CD4-positive, alpha-beta T cell treated with Interleukin-4 for 4 hours (primary cell): ENCODE data around the gene BRINP3.

Experiments
- DNase-seq: peaks from one replicate; pipeline ENCODE4 v3.0.0-alpha.2; 2020

Gene BRINP3

DNA sequence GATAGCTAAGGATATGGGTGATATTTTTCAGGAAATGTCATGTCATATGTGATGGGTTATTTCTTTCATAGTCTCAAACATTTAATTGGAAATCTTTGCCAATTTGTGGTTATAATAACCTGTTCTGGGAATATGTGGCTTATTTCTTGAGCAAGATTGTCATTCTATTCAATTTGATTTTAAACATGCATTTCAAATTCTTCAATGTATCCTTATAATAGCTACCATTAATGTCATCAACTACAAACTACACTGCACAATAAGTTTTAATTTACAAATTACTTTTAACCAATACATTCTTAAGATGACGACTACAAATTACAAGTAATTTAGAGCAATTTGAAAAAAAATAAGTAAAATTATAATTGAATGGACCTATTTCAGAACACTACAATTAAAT, 164.9 kb downstream of the BRINP3 start:
- DNase-seq = no peak

DNA sequence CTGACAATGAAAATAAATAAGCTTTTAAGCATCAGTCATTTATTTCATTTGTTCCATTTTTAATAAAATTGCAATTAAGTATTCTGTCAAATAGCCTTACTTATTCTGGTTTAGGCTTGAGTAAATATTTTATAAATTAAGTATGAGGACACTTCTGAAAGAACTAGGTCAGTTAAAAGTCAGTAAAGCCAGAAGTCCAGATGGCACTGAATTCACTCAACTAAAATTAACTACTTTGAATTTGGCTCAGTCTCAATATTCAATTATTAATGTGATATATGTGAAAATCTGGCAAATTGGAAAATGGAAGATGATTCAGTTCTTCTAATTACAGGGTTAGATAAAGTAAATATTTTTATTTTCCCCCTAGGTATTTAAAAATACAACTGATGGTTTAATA, 174.2 kb downstream of the BRINP3 start:
- no peak for DNase-seq

DNA sequence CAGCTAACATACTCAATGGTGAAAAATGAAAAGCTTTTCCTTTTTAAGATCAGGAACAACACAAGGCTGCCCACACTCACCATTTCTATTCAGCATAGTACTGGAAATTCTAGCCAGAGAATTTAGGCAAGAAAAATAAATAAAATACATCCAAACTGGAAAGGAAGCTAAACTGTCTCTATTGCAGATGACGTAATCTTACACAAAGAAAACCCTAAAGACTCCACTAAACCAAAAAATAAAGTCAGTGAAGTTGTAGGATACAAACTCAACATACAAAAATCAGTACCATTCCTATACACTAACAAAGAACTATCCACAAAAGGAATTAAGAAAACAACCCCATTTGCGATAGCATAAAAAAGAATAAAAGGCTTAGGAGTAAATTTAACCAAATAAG, 181.2 kb downstream of the BRINP3 start:
- DNase-seq = no peak

DNA sequence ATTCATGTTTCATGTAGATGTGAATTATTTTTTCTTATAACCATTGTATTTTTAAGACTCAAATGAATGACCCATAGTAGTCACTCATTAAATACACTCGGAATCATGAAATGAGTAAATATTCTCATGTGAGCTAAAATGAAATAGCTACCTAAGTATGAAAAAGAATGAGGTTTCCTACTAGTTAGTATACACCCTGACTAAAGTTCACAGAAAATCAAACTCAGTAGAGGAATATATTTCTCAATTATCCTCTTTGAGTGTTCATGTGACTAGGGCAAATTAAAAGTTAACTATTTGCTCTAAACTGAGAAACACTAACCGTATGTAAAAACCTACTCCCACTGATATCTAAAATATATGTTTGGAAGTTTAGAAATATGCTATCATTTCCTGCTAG, 187.8 kb downstream of the BRINP3 start:
- DNase-seq = no peak

DNA sequence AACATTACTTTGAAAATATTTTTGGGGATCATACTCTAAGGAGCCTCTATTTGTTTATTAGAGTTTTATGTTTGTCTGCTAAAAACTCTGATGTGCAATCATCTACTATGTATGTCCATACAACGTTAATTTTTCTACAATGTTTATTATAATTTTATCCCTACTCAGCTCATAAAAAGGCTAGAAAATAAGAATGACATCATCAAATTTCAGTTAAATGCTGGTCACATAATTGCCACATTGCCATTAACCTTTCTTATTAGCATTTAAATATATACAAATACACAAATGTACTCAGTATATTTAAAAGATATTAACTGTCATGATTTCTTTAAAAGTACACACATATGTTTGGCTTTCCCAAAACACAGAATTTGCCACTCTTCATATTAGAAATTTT, 191.6 kb downstream of the BRINP3 start:
- DNase-seq = no peak

DNA sequence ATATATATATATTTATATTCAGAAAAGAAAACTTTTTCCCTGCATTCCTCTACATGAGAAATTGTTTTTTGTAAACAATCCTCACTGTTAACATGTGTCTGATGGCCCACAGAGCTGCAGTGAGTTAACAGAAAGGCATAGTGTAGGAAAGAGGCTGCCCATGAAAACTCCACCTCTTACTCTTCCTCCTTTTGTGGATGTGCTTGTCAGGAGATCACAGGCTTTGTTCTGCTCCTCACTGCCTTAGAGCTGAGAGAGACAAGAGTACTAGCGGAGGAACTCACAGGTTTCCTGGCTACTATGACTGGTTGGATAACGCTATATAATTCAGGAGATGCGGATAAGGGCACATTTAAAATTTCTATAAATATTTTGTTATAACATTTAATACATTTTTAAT, 200.6 kb downstream of the BRINP3 start:
- no peak for DNase-seq

DNA sequence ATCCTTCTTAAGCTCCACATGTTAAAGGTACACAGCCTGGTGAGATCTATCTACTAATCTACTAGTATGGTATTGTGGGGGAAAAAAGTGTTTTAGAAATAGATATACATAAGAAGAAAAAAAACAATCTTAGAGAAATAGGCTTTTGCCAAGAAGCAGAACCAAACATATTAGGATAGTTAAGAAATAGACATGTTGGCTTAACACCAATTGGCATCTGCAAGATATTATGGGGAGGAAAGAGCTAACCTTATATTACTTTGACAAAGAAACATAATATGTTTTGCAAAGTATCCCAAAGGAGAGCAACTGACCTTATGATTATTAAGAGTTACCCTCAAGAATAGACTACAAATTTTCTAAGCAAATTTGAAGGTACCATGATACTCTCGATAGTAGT, 202.9 kb downstream of the BRINP3 start:
- DNase-seq = no peak

DNA sequence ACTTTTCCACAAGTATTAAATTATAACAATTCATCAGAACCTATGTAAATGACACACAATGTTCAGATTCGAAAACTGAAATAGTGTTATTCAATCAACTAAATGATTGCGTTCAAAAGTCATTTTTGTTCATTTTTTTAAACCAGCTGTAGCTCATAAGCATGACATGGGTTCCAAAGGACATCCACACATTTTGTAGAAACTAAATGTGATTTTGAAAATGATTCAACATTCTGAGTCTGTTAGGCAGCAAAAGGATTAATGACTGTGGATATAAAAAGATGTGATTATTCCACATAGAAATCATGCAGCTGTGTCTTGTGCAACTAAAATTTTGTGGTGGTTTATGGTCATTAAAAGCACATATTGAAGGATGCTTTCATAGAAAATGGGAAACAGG, 204.5 kb downstream of the BRINP3 start:
- DNase-seq = no peak

DNA sequence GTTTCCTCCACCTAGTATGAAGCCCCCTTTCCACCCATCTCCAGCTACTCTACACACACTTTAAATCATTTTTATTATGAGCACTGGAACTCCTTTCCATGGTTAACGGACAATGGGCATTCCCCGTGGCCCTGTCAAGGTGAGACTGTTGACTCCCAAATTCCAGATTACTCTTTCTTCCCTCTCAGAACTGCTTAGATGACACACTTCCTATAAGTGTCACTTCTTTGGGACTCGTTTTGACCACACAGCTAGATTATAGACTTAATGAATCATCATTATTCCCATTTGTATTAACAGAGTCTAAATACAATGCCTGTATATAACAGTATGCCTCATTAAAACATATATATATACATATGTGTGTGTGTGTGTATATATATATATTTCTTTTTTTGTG, 215.1 kb downstream of the BRINP3 start:
- no peak for DNase-seq

DNA sequence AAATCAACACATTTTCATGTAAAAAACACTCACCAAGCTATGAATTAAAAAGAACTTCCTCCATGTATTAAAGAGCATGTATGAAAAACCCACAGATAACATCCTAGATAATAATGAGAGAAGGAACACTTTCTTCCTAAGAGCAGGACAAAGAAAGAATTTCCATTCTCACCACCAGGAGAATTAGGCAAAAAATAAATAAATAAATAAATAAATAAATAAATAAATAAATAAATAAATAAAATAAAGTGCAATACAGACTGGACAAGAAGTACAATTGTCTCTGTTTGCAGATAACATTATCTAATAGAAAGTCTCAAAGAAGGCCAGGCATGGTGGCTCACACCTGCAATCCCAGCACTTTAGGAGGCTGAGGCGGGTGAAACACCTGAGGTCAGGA, 218.2 kb downstream of the BRINP3 start:
- no peak for DNase-seq

DNA sequence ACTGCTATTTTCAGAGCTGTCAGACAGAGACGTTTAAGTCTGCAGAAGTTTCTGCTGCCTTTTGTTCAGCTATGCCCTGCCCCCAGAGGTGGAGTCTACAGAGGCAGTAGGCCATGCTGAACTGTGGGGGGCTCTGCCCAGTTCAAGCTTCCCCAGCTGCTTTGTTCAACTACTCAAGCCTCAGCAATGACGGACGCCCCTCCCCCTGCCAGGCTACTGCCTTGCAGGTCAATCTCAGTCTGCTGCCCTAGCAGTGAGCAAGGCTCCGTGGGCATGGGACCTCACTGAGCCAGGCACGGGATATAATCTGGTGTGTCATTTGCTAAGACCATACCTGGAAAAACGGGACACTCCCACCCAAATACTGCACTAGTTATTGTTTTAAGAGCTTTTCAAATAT, 219.7 kb downstream of the BRINP3 start:
- no peak for DNase-seq

DNA sequence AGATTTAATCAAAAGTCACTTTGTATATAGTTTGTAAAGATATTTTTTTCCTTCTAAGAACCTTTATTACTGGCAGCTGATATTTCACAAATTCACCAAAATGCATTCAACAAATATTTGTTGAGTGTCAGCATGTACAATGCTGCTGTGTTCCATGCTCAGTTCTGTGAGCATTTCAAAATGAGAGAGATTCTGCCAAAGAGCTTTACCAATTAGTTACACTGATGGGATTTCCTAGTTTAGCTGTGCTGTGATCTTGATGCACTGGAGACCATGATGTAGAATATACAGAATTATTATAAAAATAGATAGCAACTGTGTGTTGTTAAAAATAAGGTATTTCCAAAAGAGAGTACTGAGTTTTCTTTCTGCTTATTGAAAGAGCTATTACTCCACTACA, 225.6 kb downstream of the BRINP3 start:
- no peak for DNase-seq

DNA sequence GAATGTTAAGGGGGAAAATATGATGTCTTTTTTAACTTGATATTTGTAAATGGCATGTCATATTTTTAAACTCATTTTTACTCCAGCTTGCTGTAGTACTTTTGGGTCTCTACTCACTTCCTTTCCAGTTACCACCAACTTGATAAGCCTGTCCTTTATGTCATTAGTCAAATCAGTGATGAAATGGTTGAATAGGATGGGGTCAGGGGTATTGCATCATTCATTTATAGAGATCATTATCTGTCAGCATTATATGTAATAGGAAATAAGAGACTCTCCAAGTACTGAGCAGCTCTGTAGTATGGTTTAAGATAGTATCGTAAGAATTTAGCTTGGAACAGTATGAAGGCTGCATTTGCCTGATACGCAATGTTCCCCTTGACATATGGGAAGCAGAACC, 227.3 kb downstream of the BRINP3 start:
- no peak for DNase-seq

DNA sequence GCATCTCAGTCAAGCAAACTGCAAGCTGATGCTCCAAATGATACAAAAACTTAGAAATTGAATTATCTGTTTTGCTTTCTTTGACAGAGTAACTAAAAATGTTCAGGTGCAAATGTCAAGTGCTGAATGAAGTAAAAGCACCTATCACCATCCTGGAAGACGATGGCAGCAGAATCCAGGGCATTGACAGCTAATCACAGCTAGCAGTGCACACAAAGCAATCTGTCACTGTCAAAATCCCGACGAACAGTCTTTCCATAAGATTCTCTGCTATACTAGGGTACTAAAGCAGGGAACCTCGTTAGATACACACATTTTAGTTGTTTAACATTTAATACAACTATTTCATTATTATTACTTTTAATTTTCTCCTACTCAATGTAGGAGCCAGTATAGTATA, 233.3 kb downstream of the BRINP3 start:
- DNase-seq = no peak

DNA sequence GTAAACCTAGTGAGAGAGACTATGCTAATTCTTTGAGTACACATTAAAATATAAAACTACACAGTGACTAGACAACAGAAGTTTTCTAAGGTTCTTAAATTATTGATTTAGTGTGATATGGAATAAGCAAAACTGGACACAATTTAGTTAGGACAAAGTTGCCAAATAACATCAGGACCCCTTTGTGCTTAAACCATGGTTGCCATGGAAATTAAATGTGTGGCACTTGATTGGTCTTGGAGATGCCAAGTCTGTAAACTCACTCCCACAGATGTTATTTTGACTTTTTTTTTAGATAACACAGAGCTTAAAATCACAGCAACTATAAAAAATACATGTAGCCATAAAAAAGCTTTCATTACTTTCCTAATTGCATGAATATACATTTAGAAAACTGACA, 234.6 kb downstream of the BRINP3 start:
- no peak for DNase-seq

DNA sequence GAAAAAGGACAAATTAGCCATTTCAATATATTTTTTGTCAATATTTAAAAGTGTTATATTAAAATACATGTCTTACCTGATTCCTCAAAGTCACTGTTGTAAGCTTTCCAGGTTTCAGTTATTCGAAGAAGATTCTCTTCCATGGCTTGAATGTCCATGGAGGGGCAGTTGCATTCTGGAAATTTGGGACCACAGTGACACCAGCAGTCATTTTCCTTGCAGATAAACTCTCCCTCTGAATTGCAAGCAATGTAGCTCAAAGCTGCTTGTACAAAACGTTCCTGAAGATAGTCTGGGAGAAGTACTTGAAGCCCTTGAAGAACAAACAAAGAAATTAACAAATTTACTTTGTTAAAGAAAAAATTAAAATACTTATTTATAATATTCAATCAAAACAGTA, 251.7 kb downstream of the BRINP3 start:
- DNase-seq = no peak

DNA sequence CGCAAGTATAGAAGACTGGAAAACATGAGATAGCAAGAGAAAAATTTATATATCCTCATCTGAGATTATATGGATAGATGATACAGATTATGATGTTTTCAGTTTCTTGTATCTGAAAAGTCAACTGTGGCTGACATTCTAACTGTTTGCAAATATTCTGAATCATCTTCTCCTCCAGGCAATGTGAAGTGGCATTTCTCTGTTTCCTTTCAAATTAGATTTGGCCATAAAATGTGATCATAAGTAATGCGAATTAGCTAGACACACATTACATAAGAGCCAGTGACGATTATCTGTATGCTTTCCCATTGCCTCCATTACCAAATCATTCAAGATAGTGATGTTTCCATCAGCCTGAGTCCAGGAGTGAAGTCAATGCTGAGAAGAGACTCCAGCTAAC, 265.2 kb downstream of the BRINP3 start:
- DNase-seq = no peak

DNA sequence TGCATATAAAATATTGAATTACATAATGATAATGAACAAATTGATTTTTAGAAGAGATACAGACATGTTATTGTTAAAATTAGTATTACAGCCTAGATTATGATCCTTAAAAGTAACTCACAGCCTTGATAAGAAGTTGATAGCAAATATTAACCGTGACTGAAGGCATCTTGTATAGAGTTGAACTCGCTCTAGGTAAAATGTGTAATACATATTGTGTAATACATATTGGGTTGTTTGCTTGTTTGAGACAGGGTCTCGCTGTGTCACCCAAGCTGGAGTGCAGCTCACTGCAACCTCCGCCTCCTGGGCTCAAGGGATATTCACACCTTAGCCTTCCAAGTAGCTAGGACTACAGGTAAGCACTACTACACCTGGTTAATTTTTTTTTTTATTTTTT, 269.9 kb downstream of the BRINP3 start:
- DNase-seq = no peak

DNA sequence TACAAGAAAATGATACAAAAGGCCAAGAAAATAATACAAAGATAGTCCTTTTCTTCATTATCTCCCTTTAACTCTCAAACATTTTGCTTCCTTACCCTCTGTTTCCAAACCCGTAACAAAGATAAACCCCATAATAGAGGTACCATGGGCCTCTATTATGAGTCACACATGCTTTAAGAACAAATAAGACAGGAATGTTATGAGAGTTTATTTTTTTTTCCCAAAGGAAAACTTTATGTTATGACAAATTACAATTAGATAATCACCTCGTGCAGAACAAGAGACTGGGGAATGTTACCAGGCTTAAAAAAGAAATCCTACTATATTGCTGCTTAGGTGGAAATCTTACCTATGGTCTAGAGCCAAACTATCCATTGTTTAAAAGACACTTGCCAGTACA, 272.0 kb downstream of the BRINP3 start:
- DNase-seq = no peak

DNA sequence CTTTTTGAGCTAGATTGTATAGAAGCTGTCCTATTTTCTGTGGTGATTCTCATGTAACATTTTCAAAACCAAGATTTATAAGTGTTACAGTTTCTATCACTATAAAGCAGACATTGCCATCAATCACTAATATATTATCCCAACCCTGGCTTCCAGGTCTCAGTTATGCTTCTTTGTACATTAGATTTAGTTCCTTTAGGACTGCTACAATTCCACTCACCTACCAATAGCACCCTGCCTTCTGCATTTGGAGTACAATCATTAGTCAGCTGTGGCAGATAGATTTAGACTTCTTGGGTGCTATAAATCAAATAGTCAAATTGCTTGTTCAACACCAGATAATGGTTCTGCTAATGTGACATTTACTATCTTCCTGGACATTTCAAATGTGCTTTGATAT, 281.6 kb downstream of the BRINP3 start:
- no peak for DNase-seq

DNA sequence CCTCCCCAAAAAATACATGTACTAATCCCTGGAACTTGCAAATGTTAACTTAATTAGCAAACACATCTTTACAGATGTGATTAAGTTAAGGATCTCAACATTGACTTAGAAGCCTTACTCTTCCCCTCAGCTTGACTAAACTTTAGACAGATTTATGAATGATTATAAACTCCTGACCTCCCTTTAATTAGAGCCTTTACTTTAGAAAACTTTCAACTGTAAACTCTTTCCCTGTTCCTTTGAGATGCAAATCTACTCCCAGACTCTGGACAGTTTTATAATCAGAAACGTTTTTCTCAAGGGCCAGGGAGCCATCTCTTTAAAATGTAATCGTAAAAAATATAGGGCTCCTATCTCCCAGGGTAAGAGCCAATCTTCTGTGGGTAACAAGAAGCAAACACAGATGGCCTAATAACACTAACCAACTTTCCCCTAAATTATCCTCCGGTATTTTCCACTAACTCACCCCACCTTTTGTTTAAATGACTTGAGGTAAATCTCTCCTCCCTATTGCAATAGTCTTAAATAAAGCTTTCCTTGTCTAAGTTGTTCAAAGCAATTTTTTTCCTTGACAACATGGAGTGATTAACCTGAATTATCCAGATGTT, 284.1 kb downstream of the BRINP3 start:
- no peak for DNase-seq

DNA sequence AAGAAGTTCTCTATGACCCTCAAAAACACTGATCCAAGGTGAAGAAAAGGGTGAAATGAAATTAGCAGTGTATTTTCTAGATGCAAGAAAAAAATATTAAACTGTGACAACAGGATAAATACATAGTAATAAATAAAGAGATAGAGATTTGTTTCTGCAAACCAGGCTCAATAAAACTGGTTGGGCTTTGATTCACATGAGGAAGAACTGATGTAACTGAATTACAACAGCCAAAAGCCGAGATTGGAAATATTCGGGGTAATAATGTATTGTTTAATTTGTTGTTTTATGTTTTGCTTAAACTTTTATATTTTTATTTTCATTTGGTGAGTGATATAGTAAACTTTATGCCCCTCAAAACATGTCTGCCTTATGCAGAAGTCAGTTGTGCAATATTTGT, 285.0 kb downstream of the BRINP3 start:
- DNase-seq = no peak

DNA sequence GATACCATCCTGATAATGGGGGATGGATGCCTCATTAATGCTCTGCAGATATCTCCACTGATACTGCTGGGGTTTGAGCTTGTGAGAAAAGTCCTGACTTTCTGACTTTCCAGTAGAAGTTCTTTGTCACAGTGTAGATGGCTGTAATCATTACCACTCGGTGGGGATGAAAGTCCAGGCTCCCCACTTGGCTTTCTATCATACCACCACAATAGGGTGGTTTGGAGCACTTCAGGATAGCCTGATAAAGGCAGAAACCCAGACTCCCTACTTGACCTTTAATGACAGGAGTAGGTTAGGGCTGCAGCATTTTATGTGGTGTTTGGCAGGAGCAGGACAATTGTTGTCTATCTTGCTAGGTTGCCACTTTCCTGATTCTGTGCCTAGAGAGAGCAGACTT, 294.1 kb downstream of the BRINP3 start:
- DNase-seq = no peak

DNA sequence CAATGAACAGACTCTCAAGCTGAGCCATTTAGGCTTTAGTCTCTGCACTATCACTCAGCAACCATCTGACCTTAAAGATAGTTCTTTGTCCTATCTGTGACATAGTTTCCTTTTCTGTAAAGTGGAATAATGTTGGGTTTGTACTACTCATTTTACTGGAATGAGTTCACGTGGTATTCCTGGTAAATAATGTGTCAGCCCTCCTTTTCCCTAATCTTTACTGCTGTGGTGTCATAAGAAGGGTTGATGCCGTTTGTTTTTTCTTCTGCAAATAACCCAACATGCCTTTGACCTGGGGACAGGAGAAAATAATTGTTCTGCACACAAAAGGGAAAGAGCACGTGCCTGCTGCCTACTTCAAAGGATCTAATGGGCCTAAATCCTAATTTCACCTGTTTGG, 297.8 kb downstream of the BRINP3 start:
- DNase-seq = no peak

DNA sequence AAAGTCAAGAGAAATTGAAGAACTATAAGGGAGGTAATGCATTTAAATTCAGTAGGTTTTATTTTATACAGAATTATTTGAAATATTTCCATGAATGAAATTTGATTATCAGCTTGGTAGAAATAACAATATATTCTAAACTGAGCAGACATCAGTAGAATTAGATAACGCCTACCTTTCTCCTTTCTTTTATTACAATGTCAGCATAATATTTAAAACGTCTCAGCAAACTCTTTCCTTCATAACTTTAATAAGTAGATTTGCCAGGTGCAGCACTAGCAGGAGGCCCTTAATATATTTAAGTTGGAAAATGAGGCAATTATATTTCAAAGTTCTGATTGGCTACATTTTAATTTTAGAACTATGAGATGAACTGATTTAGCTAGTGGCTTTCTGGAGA, 298.8 kb downstream of the BRINP3 start:
- no peak for DNase-seq

DNA sequence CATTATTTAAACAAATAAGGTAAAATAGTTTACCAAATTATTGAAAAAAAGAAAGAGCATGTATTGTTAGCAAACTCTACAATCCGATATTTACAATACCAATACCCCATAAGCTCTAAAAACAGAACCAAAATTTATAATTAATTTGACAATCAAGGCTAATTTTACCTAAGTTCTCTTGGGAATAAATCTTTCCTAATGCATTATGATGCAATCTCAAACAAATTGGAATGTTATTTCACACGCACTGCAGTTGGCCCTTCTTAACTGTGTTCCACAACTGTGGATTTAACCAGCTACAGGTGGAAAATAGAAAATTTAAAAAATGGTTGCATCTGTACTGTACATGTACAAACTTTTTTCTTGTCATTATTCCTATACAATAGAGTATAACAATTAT, 300.1 kb downstream of the BRINP3 start:
- no peak for DNase-seq
